ENCODE results near the gene BLNK.

DNA sequence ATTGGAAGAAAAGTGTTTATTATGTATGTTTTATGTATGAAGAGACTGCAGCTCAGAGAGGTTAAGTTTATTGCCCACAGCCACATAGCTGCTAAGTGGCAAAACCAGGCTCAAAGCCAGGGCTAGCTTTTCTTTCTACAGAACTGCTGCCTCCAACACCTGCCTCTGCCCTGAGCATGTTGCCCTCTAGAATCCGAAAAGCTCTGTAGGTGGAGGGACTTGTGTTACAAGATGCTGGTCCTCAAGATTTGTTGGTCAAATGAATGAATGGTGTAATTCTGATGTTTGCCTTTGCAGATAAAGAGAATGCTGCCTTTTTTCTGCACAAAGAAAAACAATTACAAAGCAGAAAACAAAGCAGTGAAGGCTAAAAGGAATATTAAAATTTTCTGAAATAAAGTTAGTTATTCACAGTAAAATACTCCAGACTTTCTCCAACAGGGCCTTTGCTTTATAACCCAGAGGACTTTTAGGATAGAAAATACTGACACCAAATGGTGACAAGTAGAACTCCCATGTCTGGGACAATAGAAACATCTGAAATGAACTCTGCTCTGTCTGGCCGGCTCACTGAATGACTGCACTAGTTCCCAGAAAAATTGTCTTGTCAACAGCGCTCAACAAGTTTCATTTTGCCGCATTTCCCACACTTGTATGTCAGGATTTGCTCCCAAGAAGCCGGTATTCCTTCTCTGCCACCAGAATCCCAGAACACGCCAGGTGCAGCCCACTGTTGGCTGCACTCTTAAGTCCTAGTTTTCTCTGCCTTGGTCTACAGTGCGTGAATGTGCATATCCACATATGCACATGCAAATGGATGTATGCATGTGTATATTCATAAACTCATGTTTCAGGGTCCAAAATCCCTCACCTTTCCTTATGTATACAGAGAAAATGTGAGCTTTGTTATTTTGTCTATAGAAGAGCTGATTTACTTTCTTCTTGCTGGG lies 21.9 kb upstream of the BLNK start:
- TF ChIP-seq, protein P1, sequence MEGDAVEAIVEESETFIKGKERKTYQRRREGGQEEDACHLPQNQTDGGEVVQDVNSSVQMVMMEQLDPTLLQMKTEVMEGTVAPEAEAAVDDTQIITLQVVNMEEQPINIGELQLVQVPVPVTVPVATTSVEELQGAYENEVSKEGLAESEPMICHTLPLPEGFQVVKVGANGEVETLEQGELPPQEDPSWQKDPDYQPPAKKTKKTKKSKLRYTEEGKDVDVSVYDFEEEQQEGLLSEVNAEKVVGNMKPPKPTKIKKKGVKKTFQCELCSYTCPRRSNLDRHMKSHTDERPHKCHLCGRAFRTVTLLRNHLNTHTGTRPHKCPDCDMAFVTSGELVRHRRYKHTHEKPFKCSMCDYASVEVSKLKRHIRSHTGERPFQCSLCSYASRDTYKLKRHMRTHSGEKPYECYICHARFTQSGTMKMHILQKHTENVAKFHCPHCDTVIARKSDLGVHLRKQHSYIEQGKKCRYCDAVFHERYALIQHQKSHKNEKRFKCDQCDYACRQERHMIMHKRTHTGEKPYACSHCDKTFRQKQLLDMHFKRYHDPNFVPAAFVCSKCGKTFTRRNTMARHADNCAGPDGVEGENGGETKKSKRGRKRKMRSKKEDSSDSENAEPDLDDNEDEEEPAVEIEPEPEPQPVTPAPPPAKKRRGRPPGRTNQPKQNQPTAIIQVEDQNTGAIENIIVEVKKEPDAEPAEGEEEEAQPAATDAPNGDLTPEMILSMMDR (IDR thresholded peaks at IDR 0.05; ENCODE audit: low read length): peak; percentile 70
- TF ChIP-seq EZH2 (optimal IDR thresholded peaks at IDR 0.05; ENCODE audit: low read depth, low read length) (no peak), EZH2phosphoT487 (IDR thresholded peaks at IDR 0.05; ENCODE audit: low read length) (no peak)
